Activated CD4-positive, alpha-beta T cell treated with anti-CD3 and anti-CD28 coated beads, Interleukin-2, amount 50 U/mL, for 48 hours (primary cell): ENCODE results near the gene EPS8.

Experiments used
- DNase-seq, 2 experiments: peaks; one replicate each; pipeline ENCODE4 v3.0.0-alpha.2; 2020

EPS8 gene

GRCh38 chr12:15789220-15790171 is at the start of gene EPS8:
TSS of gene EPS8 (minus strand) at chr12:15789388. CDS start at chr12:15682951, 106,437 bp downstream.
- DNase-seq = peak; percentile 86 to 89

GRCh38 chr12:15837141-15837790 is 48.1 kb upstream of the EPS8 start:
- DNase-seq = no peak

- no peak for DNase-seq
Observed at GRCh38 chr12:15834575-15834974, 45.4 kb upstream of the EPS8 start.

DNA sequence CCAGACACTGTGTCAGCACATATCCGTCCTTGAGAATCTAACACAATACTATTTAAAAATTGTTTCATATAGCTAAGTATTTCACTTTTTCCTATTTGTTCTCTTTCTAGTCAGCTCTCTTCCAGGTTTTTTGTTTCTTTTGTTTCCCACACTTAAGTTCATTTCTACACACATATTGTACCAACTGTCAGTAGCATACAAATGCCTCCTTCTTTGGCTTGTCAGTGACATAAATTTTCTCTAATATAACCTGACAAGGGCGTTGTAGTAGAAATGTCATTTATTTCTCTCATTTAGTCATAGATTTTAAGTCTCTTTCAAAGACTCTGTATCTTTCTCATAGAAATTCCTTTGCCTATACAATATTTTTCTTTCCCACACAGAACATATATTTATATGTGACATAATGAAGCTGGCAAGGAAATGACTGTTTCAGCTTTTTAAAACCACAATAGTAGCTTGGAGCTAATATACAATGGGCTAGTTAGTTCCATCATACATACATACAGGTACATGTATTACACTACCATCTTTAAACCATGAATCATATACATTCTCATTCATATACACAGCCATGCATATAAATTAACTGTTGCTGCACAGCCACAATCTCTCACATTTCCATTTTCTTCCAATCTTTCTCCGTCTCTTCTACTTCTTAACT is 42.3 kb upstream of the EPS8 start:
- DNase-seq = no peak

DNA sequence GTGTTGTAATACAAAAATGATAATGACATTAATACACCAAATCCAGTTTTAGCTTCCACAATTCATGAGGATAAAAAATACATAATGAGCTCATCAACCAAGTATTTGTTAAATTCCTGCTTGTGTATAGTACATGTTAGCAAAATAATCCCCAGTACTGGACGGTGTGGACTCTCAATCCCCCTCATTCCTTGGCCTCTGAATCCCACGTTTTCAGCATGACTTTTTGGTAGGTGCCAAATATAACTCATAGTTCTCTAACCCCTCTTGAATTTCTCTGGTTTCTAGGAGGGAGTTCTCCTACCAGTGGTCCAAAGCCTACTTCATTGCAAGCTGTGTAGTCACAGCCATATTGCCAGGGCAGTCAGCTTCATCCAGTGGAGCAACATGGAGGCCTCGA is 41.4 kb upstream of the EPS8 start:
- DNase-seq = no peak

DNA sequence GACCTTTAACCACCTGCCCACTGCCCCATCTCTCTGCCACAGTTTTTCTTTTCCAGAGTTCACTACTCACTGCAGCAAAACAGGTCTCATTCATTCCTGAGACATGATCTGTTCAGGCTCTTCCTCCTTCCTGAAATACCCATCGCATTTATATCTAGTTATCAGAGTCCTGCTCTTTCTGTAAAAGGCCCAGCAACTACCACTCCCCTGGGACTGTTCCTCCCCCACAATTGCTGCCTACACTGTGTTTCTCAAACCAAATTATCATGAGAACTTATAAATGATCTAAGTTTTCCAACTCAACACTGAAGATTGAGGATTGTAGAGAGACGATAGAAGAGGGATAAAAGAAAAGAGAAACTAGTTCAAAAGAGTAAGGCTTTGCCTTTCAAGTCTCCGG is 40.8 kb upstream of the EPS8 start:
- DNase-seq = no peak

- no peak for DNase-seq
Observed at GRCh38 chr12:15829255-15829654, 40.1 kb upstream of the EPS8 start.

DNA sequence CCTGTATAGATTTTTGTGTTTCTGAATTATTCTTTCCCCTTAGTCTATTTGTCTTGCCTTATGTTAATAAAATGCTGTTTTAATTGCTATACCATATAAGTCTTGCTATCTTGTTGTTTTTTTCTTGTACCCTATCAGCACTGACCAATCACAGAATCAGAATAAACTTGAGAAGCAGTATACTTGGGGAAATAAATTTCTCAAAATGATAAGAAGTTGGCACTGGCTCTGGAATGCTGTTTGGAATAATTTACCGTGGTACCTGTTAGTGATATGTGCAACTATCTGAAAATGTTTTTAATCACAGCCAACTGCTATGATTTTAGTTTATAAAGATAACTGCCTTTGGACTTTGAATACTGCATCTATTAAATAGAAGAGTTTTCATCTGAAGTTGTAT is 37.9 kb upstream of the EPS8 start:
- DNase-seq = no peak

DNA sequence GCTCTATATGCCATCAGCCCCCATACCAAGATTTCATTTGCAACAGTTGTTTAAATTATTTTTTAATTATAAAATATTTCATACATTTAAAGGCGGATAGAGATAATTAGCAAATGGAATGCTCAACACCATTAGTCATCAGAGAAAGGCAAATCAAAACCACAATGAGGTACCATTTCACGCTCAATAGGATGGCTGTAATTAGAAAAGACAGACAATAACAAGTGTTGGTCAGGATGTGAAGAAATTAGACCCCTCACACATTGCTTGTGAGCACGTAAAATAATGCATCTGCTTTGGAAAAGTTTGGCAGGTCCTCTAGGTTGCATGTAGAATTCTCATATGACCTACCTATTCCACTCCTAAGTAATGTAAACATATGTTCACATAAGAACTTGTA is 35.3 kb upstream of the EPS8 start:
- DNase-seq = no peak

DNA sequence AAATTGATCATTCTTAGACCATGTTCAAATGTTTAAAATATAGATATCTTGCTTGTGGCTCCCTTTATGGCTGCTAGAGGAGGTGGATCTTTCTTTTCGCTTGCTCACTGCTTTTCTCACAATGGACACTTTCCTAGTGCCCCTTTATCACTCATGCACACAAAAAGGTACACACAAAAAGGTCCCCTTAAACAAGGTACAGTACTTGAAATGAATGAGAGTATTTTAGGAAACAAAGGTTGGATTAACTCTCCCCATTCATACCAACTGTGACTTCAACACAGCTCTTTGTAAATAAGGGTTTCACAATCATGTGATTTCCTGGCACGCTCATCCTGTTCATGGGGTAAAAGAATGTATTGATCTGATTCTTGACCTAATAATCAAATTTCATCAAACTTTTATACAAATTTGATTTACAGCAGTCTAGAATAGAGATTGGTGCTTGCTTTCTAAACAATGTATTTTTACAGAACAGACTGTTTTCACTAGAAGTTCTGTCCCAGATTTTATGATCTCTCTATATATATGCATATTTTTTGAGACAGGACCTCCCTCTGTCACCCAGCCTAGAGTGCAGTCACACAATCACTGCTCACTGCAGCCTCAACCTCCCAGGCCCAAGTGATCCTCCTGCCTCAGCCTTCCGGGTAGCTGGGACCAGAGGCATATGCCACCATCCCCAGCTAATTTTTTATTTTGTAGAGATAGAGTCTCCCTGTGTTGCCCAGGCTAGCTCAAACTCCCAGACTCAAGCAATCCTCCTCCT is 34.4 kb upstream of the EPS8 start:
- DNase-seq = no peak

DNA sequence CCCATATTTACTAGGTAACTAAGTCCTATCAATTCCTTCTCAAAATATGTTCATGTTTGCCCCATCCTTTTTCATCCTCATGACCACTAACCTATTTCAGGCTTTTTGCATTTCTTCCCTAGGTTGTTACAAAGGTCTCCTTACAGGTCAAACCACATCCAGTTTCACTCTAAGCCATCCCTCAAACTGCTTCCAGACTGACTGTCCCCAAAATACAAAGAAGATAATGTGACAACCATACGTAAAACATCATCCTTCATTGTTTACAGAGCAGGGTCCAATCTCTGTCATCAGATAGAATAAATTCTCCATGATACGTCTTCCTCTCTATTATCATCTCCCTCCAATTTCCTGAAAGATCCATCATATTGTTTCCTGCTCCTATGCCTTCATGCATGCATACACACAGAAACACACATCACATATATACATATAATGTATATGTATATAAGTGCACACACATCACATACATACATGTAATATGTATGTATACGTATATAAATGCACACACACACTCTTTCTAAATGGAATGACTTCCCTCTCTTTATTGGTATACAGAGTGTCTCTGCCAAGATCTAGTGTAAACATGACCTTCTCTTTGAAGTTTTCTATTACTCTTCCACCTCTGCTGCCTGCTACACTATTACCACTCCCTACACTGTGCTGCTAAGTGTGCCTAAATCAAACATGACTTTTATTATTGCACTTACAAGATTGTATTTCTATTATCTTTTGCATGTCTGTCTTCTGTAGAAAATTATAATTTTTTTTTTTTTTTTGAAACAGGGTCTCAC is 30.7 kb upstream of the EPS8 start:
- no peak for DNase-seq

DNA sequence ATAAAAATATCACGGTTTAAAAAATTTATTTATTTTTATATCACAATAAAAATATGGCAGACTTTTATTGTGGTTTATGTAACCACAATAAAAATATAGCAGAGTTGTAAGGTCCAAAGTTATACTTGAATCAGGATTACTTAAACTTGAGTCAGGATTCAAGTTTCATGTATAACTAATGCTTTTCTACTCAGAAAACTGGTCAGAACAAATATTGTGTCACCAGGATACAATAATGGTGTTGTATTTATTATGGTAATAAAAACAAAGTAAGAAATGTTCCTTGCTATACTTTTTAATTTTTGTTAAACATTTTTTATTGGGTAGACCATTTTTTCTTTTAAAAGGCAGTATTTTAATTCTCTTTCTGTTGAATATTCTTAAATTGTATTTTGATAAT is 29.2 kb upstream of the EPS8 start:
- DNase-seq = no peak

GRCh38 chr12:15815730-15816129 is 26.5 kb upstream of the EPS8 start:
- no peak for DNase-seq

DNA sequence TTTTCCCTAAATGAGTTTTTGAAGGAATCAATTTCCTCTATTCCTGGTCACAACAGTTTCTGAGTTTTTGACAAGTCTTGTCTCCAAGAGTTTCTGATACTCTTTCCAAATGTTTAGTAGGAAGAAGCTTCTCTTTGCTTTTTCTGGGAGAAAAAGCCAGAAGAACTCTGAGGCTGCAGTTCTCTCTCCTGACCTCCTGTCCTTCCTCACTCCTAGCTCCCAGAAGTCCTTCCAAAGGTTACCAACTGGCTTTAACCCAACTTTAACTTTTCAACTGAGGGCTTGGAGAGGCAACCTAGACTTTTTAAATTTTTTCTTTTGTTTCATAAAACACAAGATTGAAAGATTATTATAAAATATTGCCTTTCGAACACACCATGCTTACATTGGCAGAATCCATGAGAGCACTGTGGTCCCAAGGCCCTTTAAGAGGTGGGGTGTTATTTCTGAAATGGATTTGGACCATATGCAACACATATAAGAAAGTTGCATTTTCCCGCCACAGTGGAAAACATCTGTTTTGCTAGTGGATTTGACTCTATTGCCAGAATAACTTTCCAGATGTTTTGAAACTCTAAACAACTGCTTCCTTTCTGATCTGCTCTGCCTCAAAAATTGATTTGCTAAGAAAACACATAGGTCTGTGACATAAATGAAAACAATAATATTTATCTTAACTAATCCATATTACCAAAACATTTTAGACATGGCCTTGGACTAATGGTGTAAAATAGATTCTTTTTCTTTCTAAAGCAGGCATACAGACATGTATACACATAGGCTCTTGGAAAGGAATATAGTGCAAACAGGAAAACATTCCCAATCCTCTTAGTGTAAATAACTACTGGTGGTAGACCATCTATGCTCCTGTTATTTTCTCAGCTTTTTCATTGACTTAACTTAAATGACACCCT is 22.3 kb upstream of the EPS8 start:
- no peak for DNase-seq

- DNase-seq = no peak
Observed at GRCh38 chr12:15808652-15809051, 19.5 kb upstream of the EPS8 start.

- no peak for DNase-seq
Observed at GRCh38 chr12:15808250-15808649, 19.1 kb upstream of the EPS8 start.

GRCh38 chr12:15806826-15807225 is 17.6 kb upstream of the EPS8 start:
- DNase-seq = no peak

- DNase-seq = no peak
Observed at GRCh38 chr12:15801770-15802744, 12.9 kb upstream of the EPS8 start.

- no peak for DNase-seq
Observed at GRCh38 chr12:15800278-15800677, 11.1 kb upstream of the EPS8 start.

DNA sequence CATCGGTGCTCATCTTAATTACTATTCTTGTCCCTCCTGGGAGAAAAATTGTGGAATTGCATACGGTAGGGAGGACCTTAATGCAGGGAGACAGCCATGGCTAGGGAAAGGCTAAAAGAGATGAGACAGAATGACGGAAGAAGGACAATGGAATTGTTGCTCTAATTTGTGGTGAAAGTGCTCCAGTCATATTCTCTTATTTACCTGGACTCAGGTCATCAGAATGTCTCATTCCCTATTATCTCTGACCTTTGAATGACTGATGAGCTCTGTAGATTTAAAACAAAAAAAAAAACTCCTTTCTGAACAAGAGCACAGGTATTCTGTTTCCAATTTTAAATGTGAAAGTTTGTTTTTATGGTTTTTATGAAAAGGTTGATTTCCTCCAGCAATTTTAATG is 8.6 kb upstream of the EPS8 start:
- DNase-seq = no peak
